Testis (tissue), 3 donors: ENCODE data around the gene CREB3. TPM values are rescaled to one million over a fixed set of nuclear protein-coding genes. Genes with fewer than 3 reads are reported as not detected.

Experiments used
- DNase-seq: peaks from one replicate; pipeline ENCODE4 v3.0.0-alpha.2; 2019
- H3K27ac ChIP-seq, 2 donors: fragments of 200-600 bp; sonication (generic); one replicate each; pipeline ENCODE4 v1.5.1; 2019
- H3K27me3 ChIP-seq: fragments of 200-600 bp; sonication (generic); one replicate; pipeline ENCODE4 v1.5.1; 2019
- H3K36me3 ChIP-seq: fragments of 200-600 bp; sonication (generic); one replicate; pipeline ENCODE4 v1.5.1; 2017; ENCODE audit warnings: low read depth; ENCODE audit errors: missing control alignments
- H3K4me1 ChIP-seq: fragments of 200-600 bp; sonication (generic); one replicate; pipeline ENCODE4 v1.5.1; 2019
- H3K4me3 ChIP-seq, 2 donors: fragments of 200-600 bp; sonication (generic); one replicate each; pipeline ENCODE4 v1.5.1; 2017 to 2019
- H3K9me3 ChIP-seq: fragments of 200-600 bp; sonication (generic); one replicate; pipeline ENCODE4 v1.5.1; 2017
- POLR2A ChIP-seq: fragments of 450-650 bp; IDR thresholded peaks from one replicate; pipeline ENCODE4 v1.6.1; 2017; ENCODE audit warnings: antibody characterized with exemption, mild to moderate bottlenecking, moderate library complexity
- WGBS, 2 donors: methylation state at CpG; one replicate each; pipeline ENCODE4 v1.1.5; 2018; 5-methylcytosine and 5-hydroxymethylcytosine counted together
- intact Hi-C: fragments of 100-400 bp; cut with DNase I; formaldehyde crosslinking; loops from one replicate; pipeline ENCODE4 v1.15.1; 2023; ENCODE audit warnings: low total_unique reads
- polyA plus RNA-seq: library from polyadenylated mRNA; stranded (reverse); fragments of 350-450 nt; fragmentation: Illumina TruSeq; extraction: RNeasy Lipid Tissue Mini Kit (QIAGEN cat#74804); gene quantifications from one replicate; pipeline ENCODE4 v1.2.3, GENCODE V29; 2014; ENCODE audit warnings: low read depth, low replicate concordance; ENCODE audit not compliant: insufficient read depth
- total RNA-seq, 2 donors: library from RNA; depleted of rRNA; stranded (reverse); fragments of >200 nt; gene quantifications; one replicate each; pipeline ENCODE4 v1.2.3, GENCODE V29; 2016
- TF ChIP-seq, protein P1 (sequence below), 3 experiments: fragments of 450-650 bp in 2 of 3; fragments of 200-600 bp in 1 of 3; sonication (generic) in 1 of 3; IDR thresholded peaks; one replicate each; pipeline ENCODE4 v1.5.1; 2016 to 2019; ENCODE audit warnings: antibody characterized with exemption in 3 of 3, mild to moderate bottlenecking in 2 of 3, moderate library complexity in 1 of 3

The CREB3 gene
- total and polyA plus RNA-seq, 3 donors from 2014 or later: 51.2 to 85.0 (median 63.1) TPM

DNA sequence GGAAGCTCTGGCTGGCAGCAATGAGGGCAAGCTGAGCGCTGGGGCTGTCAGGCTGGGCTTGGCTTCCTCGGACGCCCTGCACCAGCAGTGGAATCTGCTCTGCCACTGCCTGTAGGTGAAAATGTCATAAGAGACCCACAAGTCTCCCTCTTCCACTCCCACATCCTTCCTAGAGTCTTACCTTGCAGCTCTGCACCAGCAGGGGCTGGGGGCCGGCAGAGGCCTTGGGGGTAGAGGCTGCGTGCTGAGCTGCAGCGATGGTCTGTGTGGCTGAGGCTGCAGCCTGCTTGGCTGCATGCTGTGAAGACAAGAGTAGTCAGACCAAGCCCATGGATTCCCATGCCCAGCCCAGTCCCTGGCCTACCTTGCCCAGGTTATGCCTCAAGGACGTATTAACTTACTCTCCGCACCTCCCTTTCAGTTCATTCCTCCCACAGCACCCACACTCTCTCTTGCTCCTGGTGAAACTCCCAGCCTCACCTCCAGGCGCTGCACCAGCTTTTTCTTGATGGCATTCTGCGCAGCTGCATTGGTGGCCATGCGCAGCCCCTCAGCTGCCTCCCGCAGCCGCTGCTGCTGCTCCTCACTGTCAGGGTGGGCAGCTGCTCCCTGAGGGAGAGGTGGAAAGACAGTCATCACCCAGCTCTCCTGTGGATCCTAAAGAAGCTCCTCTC is 17.8 kb upstream of the CREB3 start:
- intact Hi-C loops: no loop called here
- Histone ChIP-seq H3K9me3 (no peaks in the 10 kb centered on the region), H3K4me1 (no peaks in the 10 kb centered on the region), H3K27ac (no peak overlapping the region), H3K27me3 (no peaks in the 10 kb centered on the region), H3K36me3 (no peaks in the 10 kb centered on the region), H3K4me3 (no peak overlapping the region)
- no peak for DNase-seq
- TF ChIP-seq POLR2A: no peak
- TF ChIP-seq, protein P1, sequence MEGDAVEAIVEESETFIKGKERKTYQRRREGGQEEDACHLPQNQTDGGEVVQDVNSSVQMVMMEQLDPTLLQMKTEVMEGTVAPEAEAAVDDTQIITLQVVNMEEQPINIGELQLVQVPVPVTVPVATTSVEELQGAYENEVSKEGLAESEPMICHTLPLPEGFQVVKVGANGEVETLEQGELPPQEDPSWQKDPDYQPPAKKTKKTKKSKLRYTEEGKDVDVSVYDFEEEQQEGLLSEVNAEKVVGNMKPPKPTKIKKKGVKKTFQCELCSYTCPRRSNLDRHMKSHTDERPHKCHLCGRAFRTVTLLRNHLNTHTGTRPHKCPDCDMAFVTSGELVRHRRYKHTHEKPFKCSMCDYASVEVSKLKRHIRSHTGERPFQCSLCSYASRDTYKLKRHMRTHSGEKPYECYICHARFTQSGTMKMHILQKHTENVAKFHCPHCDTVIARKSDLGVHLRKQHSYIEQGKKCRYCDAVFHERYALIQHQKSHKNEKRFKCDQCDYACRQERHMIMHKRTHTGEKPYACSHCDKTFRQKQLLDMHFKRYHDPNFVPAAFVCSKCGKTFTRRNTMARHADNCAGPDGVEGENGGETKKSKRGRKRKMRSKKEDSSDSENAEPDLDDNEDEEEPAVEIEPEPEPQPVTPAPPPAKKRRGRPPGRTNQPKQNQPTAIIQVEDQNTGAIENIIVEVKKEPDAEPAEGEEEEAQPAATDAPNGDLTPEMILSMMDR (IDR thresholded peaks at IDR 0.05): no peak
- WGBS, 2 donors: 93 to 94% methylated on average over 10 to 13 of the region's 13 CpGs

DNA sequence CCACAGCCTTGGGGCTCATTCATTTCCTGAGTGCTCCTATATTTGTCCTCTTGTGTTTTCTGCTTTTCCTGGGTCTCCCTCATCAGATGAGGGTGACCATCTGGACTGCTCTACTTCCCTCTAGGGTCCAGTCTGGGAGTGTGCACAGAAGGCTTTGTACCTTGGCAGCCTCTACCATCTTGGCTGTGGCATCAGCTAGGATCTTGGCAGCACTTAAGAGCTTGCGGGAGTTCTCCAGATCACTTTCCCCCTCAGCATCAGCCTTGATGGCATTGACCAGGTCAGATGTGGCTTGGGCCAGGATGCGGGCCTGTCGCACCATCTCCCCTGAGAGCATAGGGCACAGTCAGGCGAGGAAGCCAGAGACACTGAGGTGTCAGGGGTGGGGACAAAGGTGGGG is 16.2 kb upstream of the CREB3 start:
- Histone ChIP-seq H3K9me3 (no peaks in the 10 kb centered on the region), H3K27me3 (no peaks in the 10 kb centered on the region), H3K27ac (no peak overlapping the region), H3K4me3 (no peak overlapping the region), H3K36me3 (no peaks in the 10 kb centered on the region), H3K4me1 (no peaks in the 10 kb centered on the region)
- WGBS, 2 donors: 58 to 80% methylated on average over 4 of the region's 4 CpGs
- TF ChIP-seq, protein P1 (IDR thresholded peaks at IDR 0.05): no peak
- no peak for TF ChIP-seq POLR2A
- intact Hi-C loops: no loop called here
- DNase-seq: no peak

DNA sequence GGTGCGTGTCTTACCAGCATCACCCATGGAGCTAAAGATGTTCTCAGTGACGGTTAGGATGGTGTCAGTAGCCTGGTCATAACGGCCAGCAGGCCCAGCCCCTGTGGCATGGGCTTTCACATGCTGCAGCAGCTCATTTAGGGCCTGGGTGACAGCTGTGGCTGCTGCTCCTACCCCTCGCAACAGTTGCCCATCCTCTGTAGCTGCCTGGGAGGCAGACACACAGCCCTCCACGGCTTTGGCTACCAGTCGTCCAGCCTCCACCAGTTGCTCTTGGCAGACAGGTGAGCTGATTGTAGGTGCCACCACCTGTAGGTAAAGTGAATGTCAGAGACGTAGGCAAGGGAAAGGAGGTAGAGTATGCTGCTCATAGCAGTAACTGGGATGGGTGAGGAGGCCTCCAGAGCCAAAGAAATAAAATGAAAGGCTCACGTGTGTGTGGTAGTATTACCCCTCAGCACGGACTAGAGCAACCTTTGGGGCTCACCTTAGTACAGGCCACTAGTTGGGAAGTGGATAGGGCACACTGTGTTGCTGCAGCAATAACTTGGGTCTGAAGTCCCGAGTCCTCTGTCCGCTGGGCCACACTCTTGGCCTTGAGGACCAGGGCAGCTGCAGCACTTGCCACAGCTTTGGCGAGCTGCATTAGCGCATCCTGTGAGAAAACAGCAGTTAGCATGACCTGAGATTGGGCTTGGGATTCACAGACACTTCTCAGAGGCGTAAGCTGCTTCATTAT is 15.2 kb upstream of the CREB3 start:
- no peaks in the 10 kb centered on the region for H3K27me3 ChIP-seq
- no peak overlapping the region for H3K27ac ChIP-seq
- H3K4me3 ChIP-seq: no peak overlapping the region
- intact Hi-C loops: no loop called here
- H3K4me1 ChIP-seq: no peaks in the 10 kb centered on the region
- no peaks in the 10 kb centered on the region for H3K9me3 ChIP-seq
- WGBS, 2 donors: 82 to 88% methylated on average over 12 to 14 of the region's 14 CpGs
- DNase-seq: no peak
- TF ChIP-seq, protein P1 (IDR thresholded peaks at IDR 0.05): no peak
- no peak for TF ChIP-seq POLR2A
- H3K36me3 ChIP-seq: no peaks in the 10 kb centered on the region

DNA sequence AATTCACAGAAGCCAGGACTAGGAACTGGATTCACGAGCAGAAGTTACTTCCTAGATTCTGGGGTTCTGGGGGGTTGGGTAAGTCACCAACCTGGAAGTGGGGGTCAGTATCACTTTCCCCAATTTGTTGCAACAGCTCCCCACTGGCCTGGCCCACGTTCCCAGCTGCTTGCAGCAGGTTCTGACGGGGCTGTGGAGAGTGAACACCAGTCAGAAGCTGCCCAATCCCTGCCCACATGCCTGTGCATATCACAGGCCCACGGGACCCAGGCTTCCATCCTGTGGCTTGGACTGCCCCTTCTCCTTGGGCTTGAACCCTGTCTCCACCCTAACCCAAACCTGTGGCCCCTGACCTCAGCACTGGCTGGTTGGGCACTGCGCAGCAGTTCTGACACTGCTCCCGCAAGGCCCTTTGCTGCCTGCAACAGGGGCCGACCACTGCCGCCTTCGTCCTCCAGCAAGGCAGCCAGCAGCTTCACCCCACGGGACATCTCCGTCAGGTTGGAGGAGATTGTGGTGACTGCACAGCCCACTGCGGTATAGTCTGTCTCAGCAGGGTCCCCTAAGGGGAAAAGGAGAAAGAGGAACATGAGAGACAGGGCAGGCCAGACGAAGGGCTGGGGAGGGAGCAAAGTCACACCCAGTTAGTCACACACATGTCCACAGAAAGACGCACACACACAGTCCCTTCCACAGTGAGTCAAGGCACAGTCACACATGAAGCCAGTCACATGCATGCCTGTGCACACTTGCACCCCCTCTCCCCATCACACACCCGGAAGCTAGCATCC is 13.6 kb upstream of the CREB3 start:
- WGBS, 2 donors: 87 to 88% methylated on average over 9 to 15 of the region's 15 CpGs
- intact Hi-C loops: no loop called here
- no peaks in the 10 kb centered on the region for H3K4me1 ChIP-seq
- no peak for TF ChIP-seq POLR2A
- TF ChIP-seq, protein P1 (IDR thresholded peaks at IDR 0.05): no peak
- no peak for DNase-seq
- no peaks in the 10 kb centered on the region for H3K9me3 ChIP-seq
- no peaks in the 10 kb centered on the region for H3K36me3 ChIP-seq
- H3K4me3 ChIP-seq: no peak overlapping the region
- no peak overlapping the region for H3K27ac ChIP-seq
- no peaks in the 10 kb centered on the region for H3K27me3 ChIP-seq
